GM13977 (cell line): ENCODE results near the gene SPRED2.

ENCODE experiments used
- DNase-seq: peaks from one replicate; pipeline ENCODE4 v3.0.0; 2012; ENCODE audit warnings: low spot score
- CTCF ChIP-seq: IDR thresholded peaks from 2 replicates; pipeline ENCODE4 v1.5.1; 2012; ENCODE audit warnings: mild to moderate bottlenecking, control low read depth; ENCODE audit not compliant: insufficient read depth; ENCODE audit errors: extremely low read depth, missing control alignments
- in situ Hi-C: fragments of 300-500 bp; cut with MboI; formaldehyde crosslinking; loops from one replicate; pipeline ENCODE4 v1.12.0; 2022; ENCODE audit warnings: low sequenced_read_pairs, low pct_unique_long_range_greater_than_20kb, mixed read lengths, inconsistent platforms; ENCODE audit not compliant: unreplicated experiment

The SPRED2 gene

GRCh38 chr2:65379223-65379622 lies 53.2 kb downstream of the SPRED2 start:
- no peak for TF ChIP-seq CTCF
- no peak for DNase-seq
- in situ Hi-C loops = no loop called here

- no peak for TF ChIP-seq CTCF
- no peak for DNase-seq
- in situ Hi-C loops = no loop called here
These were observed 54.1 kb downstream of the SPRED2 start for GRCh38 chr2:65378290-65378689.

DNA sequence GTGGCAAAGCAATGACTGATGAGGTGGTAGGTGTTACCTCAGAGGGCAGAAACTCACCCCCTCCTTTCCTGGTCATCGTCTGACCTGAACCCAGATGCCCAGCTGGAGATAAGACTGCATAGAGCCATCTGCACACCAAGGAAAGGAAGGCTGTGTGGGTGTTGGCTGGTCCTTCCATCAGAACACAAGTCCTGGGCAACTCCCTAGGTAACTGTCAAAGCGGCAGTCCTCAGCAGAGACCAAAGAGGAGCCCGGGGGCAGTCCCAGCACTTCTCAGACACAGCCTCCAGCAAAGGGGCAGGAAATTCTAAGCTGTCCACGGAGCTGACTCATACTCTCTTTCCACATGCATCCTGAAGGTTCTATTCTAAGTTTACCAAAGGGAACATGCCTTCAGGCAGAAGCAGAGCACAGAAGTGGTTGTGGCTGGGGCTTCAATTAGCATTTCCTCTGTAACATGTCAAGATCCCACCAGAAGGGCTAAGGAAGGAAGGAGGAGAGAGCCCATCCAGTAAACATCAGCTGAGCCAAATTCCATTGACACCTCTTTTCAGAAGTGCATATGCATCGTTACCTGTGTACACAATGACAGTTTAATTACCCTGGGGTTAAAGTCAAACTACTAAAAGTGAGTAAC lies 54.7 kb downstream of the SPRED2 start:
- in situ Hi-C loops = no loop called here

GRCh38 chr2:65375723-65376122 lies 56.7 kb downstream of the SPRED2 start:
- in situ Hi-C loops = no loop called here
- no peak for TF ChIP-seq CTCF
- DNase-seq = no peak

More for the DNA sequence above, 54.7 kb downstream of the SPRED2 start:
- no peak for DNase-seq
- TF ChIP-seq CTCF = no peak

DNA sequence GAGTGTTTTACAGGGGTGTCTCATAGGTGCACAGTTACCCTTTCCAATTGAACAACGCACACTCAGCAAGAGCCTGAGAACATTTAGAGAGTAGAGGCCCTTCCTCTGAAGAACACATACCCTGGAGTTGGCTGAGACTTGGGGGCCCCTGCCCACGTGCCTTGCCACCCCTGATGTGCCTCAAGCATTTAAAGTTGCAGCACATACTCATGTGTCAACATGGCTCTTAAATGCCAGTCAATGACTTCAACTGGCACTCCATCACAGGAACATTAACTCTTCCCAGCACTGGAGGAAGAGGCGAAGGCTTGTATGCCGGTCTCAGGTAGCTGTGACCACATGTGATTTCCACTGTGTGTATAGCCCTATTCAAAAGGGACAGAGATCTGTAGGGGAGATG lies 57.4 kb downstream of the SPRED2 start:
- in situ Hi-C loops = no loop called here
- DNase-seq = no peak
- TF ChIP-seq CTCF = no peak

DNA sequence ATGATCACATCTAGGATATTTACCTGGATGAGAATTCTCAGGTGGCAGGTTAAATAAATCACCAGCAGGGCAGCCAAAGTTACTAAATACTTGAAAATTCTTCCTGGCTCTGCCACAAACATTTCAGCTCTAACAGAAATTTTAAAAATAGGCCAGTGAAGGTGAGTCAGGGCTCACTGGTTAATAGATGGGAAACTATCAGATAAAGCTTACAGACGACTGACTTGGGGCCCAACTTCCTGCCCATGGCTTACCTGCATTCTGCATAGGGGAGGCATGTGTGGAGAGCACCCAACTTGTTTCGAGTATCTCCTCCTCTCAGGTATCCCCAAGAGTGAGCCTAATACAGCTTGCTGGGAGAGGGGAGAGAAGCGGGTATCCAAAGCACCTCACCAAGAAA lies 57.8 kb downstream of the SPRED2 start:
- no peak for DNase-seq
- no peak for TF ChIP-seq CTCF
- in situ Hi-C loops = no loop called here
